Measurements from ENCODE around the gene NKAPL.

NKAPL gene

DNA sequence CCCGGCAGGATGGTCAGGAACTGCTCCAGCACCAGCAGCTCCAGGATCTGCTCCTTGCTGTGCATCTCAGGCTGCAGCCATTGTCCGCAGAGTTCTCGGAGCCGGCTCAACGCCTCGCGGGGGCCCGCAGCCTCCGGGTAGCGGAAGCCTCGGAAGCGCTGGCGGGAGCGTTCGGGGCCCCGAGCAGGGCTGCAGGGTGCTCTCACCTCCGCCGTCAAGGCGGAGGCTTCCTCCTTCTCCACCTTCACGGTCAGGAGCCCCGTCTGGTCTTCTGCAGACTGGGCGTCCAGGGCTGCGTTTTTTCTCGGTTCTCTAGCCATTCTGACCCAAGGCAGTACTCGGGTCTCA, 7.5 kb upstream of the NKAPL start:
- H3K9me3 ChIP-seq (ENCODE audit: control insufficient read depth, low read length): no peaks in the 10 kb centered on the region

GRCh38 chr6:28252009-28252975, 6.8 kb upstream of the NKAPL start, which contains the start of gene ZKSCAN4:
ZKSCAN4 (minus strand) TSS chr6:28252269; CDS start chr6:28251980, 289 bp downstream.
- peak within 1 kb of the TSS; percentile 98 for H3K4me3 ChIP-seq (ENCODE audit: low read length)
- no peaks in the 10 kb centered on the region for H3K9me3 ChIP-seq (ENCODE audit: control insufficient read depth, low read length)
- peaks cover 15% of the 10 kb centered on the region for H3K4me1 ChIP-seq (ENCODE audit: control insufficient read depth, insufficient read depth, low read length)
- H3K27me3 ChIP-seq (ENCODE audit: control insufficient read depth, insufficient read depth, low read length): peaks cover 3% of the 10 kb centered on the region
- no peaks in the 10 kb centered on the region for H3K36me3 ChIP-seq (ENCODE audit: control insufficient read depth, insufficient read depth, low read length)
- peak within 1 kb of the TSS; percentile 80 for H3K9ac ChIP-seq (ENCODE audit: low read length)

More for the DNA sequence above, 7.5 kb upstream of the NKAPL start:
- no peaks in the 10 kb centered on the region for H3K36me3 ChIP-seq (ENCODE audit: control insufficient read depth, insufficient read depth, low read length)
- H3K4me3 ChIP-seq (ENCODE audit: low read length): peak overlapping the region; percentile 98
- H3K9ac ChIP-seq (ENCODE audit: low read length): peak overlapping the region; percentile 80
- H3K27me3 ChIP-seq (ENCODE audit: control insufficient read depth, insufficient read depth, low read length): peaks cover 3% of the 10 kb centered on the region
- peaks cover 15% of the 10 kb centered on the region for H3K4me1 ChIP-seq (ENCODE audit: control insufficient read depth, insufficient read depth, low read length)

GRCh38 chr6:28254121-28254519, 5.0 kb upstream of the NKAPL start:
- no peak overlapping the region for H3K4me3 ChIP-seq (ENCODE audit: low read length)
- no peak overlapping the region for H3K9ac ChIP-seq (ENCODE audit: low read length)
- no peaks in the 10 kb centered on the region for H3K9me3 ChIP-seq (ENCODE audit: control insufficient read depth, low read length)
- no peaks in the 10 kb centered on the region for H3K36me3 ChIP-seq (ENCODE audit: control insufficient read depth, insufficient read depth, low read length)
- peaks cover 4% of the 10 kb centered on the region for H3K27me3 ChIP-seq (ENCODE audit: control insufficient read depth, insufficient read depth, low read length)
- H3K4me1 ChIP-seq (ENCODE audit: control insufficient read depth, insufficient read depth, low read length): peaks cover 16% of the 10 kb centered on the region

DNA sequence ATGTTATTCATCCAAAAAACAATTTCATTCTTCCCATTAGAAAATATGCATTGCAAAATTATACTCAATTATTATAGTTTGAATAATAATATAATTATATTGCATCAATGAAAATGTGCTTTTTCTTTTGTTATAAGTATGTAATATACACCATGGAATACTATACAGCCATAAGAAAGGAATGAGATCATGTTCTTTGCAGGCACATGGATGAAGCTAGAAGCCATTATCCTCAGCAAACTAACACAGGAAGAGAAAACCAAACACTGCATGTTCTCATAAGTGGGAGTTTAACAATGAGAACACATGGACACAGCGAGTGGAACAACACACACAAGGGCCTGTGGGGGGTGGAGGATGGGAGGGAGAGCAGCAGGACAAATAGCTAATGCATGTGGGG, 2.1 kb upstream of the NKAPL start:
- no peaks in the 10 kb centered on the region for H3K36me3 ChIP-seq (ENCODE audit: control insufficient read depth, insufficient read depth, low read length)
- peaks cover 10% of the 10 kb centered on the region for H3K27me3 ChIP-seq (ENCODE audit: control insufficient read depth, insufficient read depth, low read length)
- H3K4me1 ChIP-seq (ENCODE audit: control insufficient read depth, insufficient read depth, low read length): peaks cover 13% of the 10 kb centered on the region
- no peak overlapping the region for H3K4me3 ChIP-seq (ENCODE audit: low read length)
- peaks cover 5% of the 10 kb centered on the region for H3K9me3 ChIP-seq (ENCODE audit: control insufficient read depth, low read length)
- no peak overlapping the region for H3K9ac ChIP-seq (ENCODE audit: low read length)

- H3K36me3 ChIP-seq (ENCODE audit: control insufficient read depth, insufficient read depth, low read length): no peaks in the 10 kb centered on the region
- H3K27me3 ChIP-seq (ENCODE audit: control insufficient read depth, insufficient read depth, low read length): peaks cover 7% of the 10 kb centered on the region
- no peak overlapping the region for H3K9ac ChIP-seq (ENCODE audit: low read length)
- H3K4me3 ChIP-seq (ENCODE audit: low read length): no peak overlapping the region
- peaks cover 5% of the 10 kb centered on the region for H3K9me3 ChIP-seq (ENCODE audit: control insufficient read depth, low read length)
- H3K4me1 ChIP-seq (ENCODE audit: control insufficient read depth, insufficient read depth, low read length): peaks cover 14% of the 10 kb centered on the region
Measured at GRCh38 chr6:28263922-28264321, 4.8 kb downstream of the NKAPL start.

GRCh38 chr6:28264834-28265401, 5.8 kb downstream of the NKAPL start:
- Histone ChIP-seq H3K9me3 (ENCODE audit: control insufficient read depth, low read length) (no peaks in the 10 kb centered on the region), H3K9ac (ENCODE audit: low read length) (no peak overlapping the region), H3K4me3 (ENCODE audit: low read length) (no peak overlapping the region), H3K4me1 (ENCODE audit: control insufficient read depth, insufficient read depth, low read length) (peaks cover 8% of the 10 kb centered on the region), H3K27me3 (ENCODE audit: control insufficient read depth, insufficient read depth, low read length) (no peaks in the 10 kb centered on the region), H3K36me3 (ENCODE audit: control insufficient read depth, insufficient read depth, low read length) (no peaks in the 10 kb centered on the region)

DNA sequence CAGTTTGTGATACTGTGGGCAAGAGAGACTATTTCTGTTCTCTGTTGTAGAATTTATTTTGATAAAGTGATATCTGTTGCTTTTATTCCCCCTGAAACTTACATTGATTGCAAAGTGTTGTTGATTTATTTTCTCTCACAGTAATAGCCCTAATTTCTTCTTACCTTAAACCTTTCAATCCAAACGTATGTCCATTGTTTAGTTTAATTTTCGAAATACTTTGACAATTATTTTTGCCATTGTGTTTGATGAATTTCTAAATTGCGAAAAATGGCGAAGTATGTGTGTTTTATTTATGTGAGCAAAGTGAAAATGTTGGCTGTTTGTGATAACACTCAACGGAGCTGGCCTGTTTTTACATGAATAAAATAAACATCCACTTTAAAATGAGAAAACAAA, 7.5 kb downstream of the NKAPL start:
- peaks cover 8% of the 10 kb centered on the region for H3K4me1 ChIP-seq (ENCODE audit: control insufficient read depth, insufficient read depth, low read length)
- H3K9ac ChIP-seq (ENCODE audit: low read length): peak overlapping the region; percentile 75
- no peaks in the 10 kb centered on the region for H3K9me3 ChIP-seq (ENCODE audit: control insufficient read depth, low read length)
- peak overlapping the region; percentile 93 for H3K4me3 ChIP-seq (ENCODE audit: low read length)
- no peaks in the 10 kb centered on the region for H3K27me3 ChIP-seq (ENCODE audit: control insufficient read depth, insufficient read depth, low read length)
- no peaks in the 10 kb centered on the region for H3K36me3 ChIP-seq (ENCODE audit: control insufficient read depth, insufficient read depth, low read length)

GRCh38 chr6:28266962-28267694, 8.0 kb downstream of the NKAPL start, which contains the start of gene ZSCAN26:
ZSCAN26 (plus strand) TSS chr6:28267143; CDS start chr6:28271920, 4,777 bp downstream.
- Histone ChIP-seq H3K9me3 (ENCODE audit: control insufficient read depth, low read length) (no peaks in the 10 kb centered on the region), H3K4me3 (ENCODE audit: low read length) (peak within 1 kb of the TSS; percentile 93), H3K4me1 (ENCODE audit: control insufficient read depth, insufficient read depth, low read length) (peaks cover 8% of the 10 kb centered on the region), H3K36me3 (ENCODE audit: control insufficient read depth, insufficient read depth, low read length) (no peaks in the 10 kb centered on the region), H3K9ac (ENCODE audit: low read length) (peak within 1 kb of the TSS; percentile 75), H3K27me3 (ENCODE audit: control insufficient read depth, insufficient read depth, low read length) (no peaks in the 10 kb centered on the region)

DNA sequence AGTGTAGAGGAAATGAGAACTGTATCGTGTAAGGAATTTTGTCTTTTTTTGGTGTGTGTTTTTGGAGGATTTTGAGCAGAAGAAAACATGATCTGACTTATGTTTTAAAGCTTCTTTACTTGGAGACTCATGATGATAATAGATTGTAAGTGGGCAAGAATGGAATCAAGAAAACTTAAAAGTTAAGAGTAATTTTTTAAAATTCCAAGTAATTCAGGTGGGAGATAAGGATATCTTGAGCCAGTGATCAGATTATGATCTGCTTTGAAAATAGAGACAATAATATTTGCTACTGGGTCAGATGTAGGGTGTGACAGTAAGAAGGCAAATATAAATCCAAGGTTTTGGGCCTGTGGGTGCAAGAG, 8.6 kb downstream of the NKAPL start:
- peak overlapping the region; percentile 75 for H3K9ac ChIP-seq (ENCODE audit: low read length)
- H3K4me3 ChIP-seq (ENCODE audit: low read length): peak overlapping the region; percentile 93
- peaks cover 8% of the 10 kb centered on the region for H3K4me1 ChIP-seq (ENCODE audit: control insufficient read depth, insufficient read depth, low read length)
- no peaks in the 10 kb centered on the region for H3K36me3 ChIP-seq (ENCODE audit: control insufficient read depth, insufficient read depth, low read length)
- H3K9me3 ChIP-seq (ENCODE audit: control insufficient read depth, low read length): no peaks in the 10 kb centered on the region
- no peaks in the 10 kb centered on the region for H3K27me3 ChIP-seq (ENCODE audit: control insufficient read depth, insufficient read depth, low read length)

GRCh38 chr6:28269492-28269891, 10.4 kb downstream of the NKAPL start:
- Histone ChIP-seq H3K9me3 (ENCODE audit: control insufficient read depth, low read length) (no peaks in the 10 kb centered on the region), H3K4me1 (ENCODE audit: control insufficient read depth, insufficient read depth, low read length) (peaks cover 8% of the 10 kb centered on the region), H3K9ac (ENCODE audit: low read length) (no peak overlapping the region), H3K4me3 (ENCODE audit: low read length) (no peak overlapping the region), H3K36me3 (ENCODE audit: control insufficient read depth, insufficient read depth, low read length) (no peaks in the 10 kb centered on the region), H3K27me3 (ENCODE audit: control insufficient read depth, insufficient read depth, low read length) (no peaks in the 10 kb centered on the region)

DNA sequence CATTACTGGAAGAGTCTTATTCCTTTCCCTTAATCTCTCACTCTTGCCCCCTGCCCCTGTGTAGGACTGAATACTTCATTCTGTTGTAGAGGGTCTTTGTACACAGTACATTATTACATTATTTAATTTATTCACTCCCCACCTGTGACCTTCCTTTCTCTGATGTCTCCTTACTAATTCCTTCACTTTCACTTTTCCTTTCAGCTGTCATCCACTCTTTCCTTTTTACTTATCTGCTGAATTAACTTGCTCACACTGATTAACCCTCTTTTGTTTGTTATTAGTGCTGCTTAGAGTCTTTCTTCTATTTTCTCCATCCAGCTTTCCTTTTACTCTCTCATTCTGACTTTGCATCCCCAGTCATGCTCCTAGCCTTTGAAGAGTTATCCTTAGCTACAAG, 15.8 kb downstream of the NKAPL start:
- Histone ChIP-seq H3K9ac (ENCODE audit: low read length) (no peak overlapping the region), H3K4me1 (ENCODE audit: control insufficient read depth, insufficient read depth, low read length) (no peaks in the 10 kb centered on the region), H3K36me3 (ENCODE audit: control insufficient read depth, insufficient read depth, low read length) (no peaks in the 10 kb centered on the region), H3K9me3 (ENCODE audit: control insufficient read depth, low read length) (no peaks in the 10 kb centered on the region), H3K27me3 (ENCODE audit: control insufficient read depth, insufficient read depth, low read length) (no peaks in the 10 kb centered on the region), H3K4me3 (ENCODE audit: low read length) (no peak overlapping the region)

GRCh38 chr6:28277746-28278145, 18.6 kb downstream of the NKAPL start:
- Histone ChIP-seq H3K27me3 (ENCODE audit: control insufficient read depth, insufficient read depth, low read length) (no peaks in the 10 kb centered on the region), H3K9ac (ENCODE audit: low read length) (no peak overlapping the region), H3K36me3 (ENCODE audit: control insufficient read depth, insufficient read depth, low read length) (no peaks in the 10 kb centered on the region), H3K4me1 (ENCODE audit: control insufficient read depth, insufficient read depth, low read length) (no peaks in the 10 kb centered on the region), H3K9me3 (ENCODE audit: control insufficient read depth, low read length) (no peaks in the 10 kb centered on the region), H3K4me3 (ENCODE audit: low read length) (no peak overlapping the region)
